Liver (tissue), 9 donors: ENCODE results near the gene CUBN. TPM values are rescaled to one million over a fixed set of nuclear protein-coding genes. Genes with fewer than 3 reads are reported as not detected.

ENCODE experiments used
- DNase-seq: peaks from one replicate; pipeline ENCODE4 v3.0.0-alpha.2; 2017; ENCODE audit warnings: low spot score
- H3K27ac ChIP-seq, 2 donors: one replicate each; pipeline ENCODE4 v1.7.0; 2013; ENCODE audit warnings: inconsistent platforms in 2 of 2, low read length in 2 of 2, control low read depth in 1 of 2, low read depth in 1 of 2, mild to moderate bottlenecking in 1 of 2
- H3K27me3 ChIP-seq, 4 donors: one replicate each; pipeline versions ENCODE4 v1.6.1 to v1.7.0; 2013; ENCODE audit warnings: low read length in 3 of 4, inconsistent platforms in 1 of 4, mild to moderate bottlenecking in 1 of 4, moderate library complexity in 1 of 4; ENCODE audit not compliant: control insufficient read depth in 4 of 4, insufficient read depth in 4 of 4
- H3K36me3 ChIP-seq, 4 donors: one replicate each; pipeline versions ENCODE4 v1.6.1 to v1.7.0; 2013; ENCODE audit warnings: low read length in 3 of 4, mild to moderate bottlenecking in 3 of 4, low read depth in 1 of 4, moderate library complexity in 1 of 4; ENCODE audit not compliant: control insufficient read depth in 4 of 4, insufficient read depth in 3 of 4
- H3K4me1 ChIP-seq, 4 donors: one replicate each; pipeline versions ENCODE4 v1.6.1 to v1.7.0; 2013; ENCODE audit warnings: low read length in 3 of 4, mild to moderate bottlenecking in 3 of 4, moderate library complexity in 1 of 4; ENCODE audit not compliant: control insufficient read depth in 4 of 4, insufficient read depth in 4 of 4
- H3K4me3 ChIP-seq, 3 donors: one replicate each; pipeline versions ENCODE4 v1.6.1 to v1.7.0; 2013; ENCODE audit warnings: low read length in 3 of 3, control low read depth in 1 of 3, low read depth in 1 of 3, mild to moderate bottlenecking in 1 of 3
- H3K9ac ChIP-seq, 2 donors: one replicate each; pipeline ENCODE4 v1.7.0; 2013; ENCODE audit warnings: low read length in 2 of 2, mild to moderate bottlenecking in 2 of 2, moderate library complexity in 2 of 2, control low read depth in 1 of 2, low read depth in 1 of 2
- H3K9me3 ChIP-seq, 4 donors: one replicate each; pipeline versions ENCODE4 v1.6.1 to v1.7.0; 2013; ENCODE audit warnings: low read length in 3 of 4; ENCODE audit not compliant: control insufficient read depth in 4 of 4
- EGR1 ChIP-seq, 2 donors: IDR thresholded peaks; 2 replicates each; pipeline ENCODE4 v1.6.1; 2016 to 2018; ENCODE audit warnings: antibody characterized with exemption in 2 of 2, low read depth in 2 of 2
- FOXA1 ChIP-seq: IDR thresholded peaks from 2 replicates; pipeline ENCODE4 v1.6.1; 2016; ENCODE audit warnings: antibody characterized with exemption
- FOXA2 ChIP-seq: IDR thresholded peaks from 2 replicates; pipeline ENCODE4 v1.6.1; 2016; ENCODE audit warnings: antibody characterized with exemption
- GABPA ChIP-seq, 2 donors: IDR thresholded peaks in 1 of 2; conservative IDR thresholded peaks in 1 of 2; 2 replicates each; pipeline ENCODE4 v1.6.1; 2016; ENCODE audit warnings: antibody characterized with exemption in 2 of 2, mild to moderate bottlenecking in 1 of 2, moderate library complexity in 1 of 2
- HNF4G ChIP-seq: IDR thresholded peaks from 2 replicates; pipeline ENCODE4 v1.6.1; 2016; ENCODE audit warnings: antibody characterized with exemption
- NR2F2 ChIP-seq: IDR thresholded peaks from 2 replicates; pipeline ENCODE4 v1.6.1; 2016; ENCODE audit warnings: antibody characterized with exemption
- RAD21 ChIP-seq, 2 donors: IDR thresholded peaks; 2 replicates each; pipeline ENCODE4 v1.6.1; 2016; ENCODE audit warnings: antibody characterized with exemption in 2 of 2, mild to moderate bottlenecking in 2 of 2
- RXRA ChIP-seq, 2 donors: IDR thresholded peaks; 2 replicates each; pipeline ENCODE4 v1.6.1; 2017 to 2018; ENCODE audit warnings: antibody characterized with exemption in 2 of 2, mild to moderate bottlenecking in 1 of 2
- TAF1 ChIP-seq: conservative IDR thresholded peaks from 2 replicates; pipeline ENCODE4 v1.6.1; 2016; ENCODE audit warnings: antibody characterized with exemption, mild to moderate bottlenecking
- YY1 ChIP-seq: IDR thresholded peaks from 2 replicates; pipeline ENCODE4 v1.6.1; 2016; ENCODE audit warnings: antibody characterized with exemption, mild to moderate bottlenecking
- WGBS: extraction: QIAGEN DNeasy Blood & Tissue Kit; methylation state at CpG from one replicate; pipeline ENCODE4 v1.1.7; 2013; 5-methylcytosine and 5-hydroxymethylcytosine counted together
- polyA plus RNA-seq, 2 donors: library from polyadenylated mRNA; stranded (reverse) in 1 of 2; unstranded in 1 of 2; fragments of 200-250 nt in 1 of 2; fragments of >200 nt in 1 of 2; fragmentation: Nextera tagmentation in 1 of 2; extraction: Ambion mirVana in 1 of 2; gene quantifications; one replicate each; pipeline versions ENCODE4 v1.2.1 to v1.2.3, GENCODE V29; 2013 to 2015
- total RNA-seq, 2 donors: library from RNA; depleted of rRNA; stranded (reverse); fragments of >200 nt; gene quantifications; one replicate each; pipeline ENCODE4 v1.2.3, GENCODE V29; 2014
- TF ChIP-seq, protein P1 (sequence below): IDR thresholded peaks from 2 replicates; pipeline ENCODE4 v1.6.1; 2016; ENCODE audit warnings: antibody characterized with exemption
- TF ChIP-seq, protein P2 (sequence below): IDR thresholded peaks from 2 replicates; pipeline ENCODE4 v1.6.1; 2016; ENCODE audit warnings: antibody characterized with exemption
- TF ChIP-seq, protein P3 (sequence below): IDR thresholded peaks from 2 replicates; pipeline ENCODE4 v1.6.1; 2016; ENCODE audit warnings: antibody characterized with exemption
- TF ChIP-seq, protein P4 (sequence below): IDR thresholded peaks from 2 replicates; pipeline ENCODE4 v1.6.1; 2016; ENCODE audit warnings: antibody characterized with exemption, mild to moderate bottlenecking
- TF ChIP-seq, protein P5 (sequence below): fragments of 150-350 bp; IDR thresholded peaks from 2 replicates; pipeline ENCODE4 v1.5.1; 2017; ENCODE audit warnings: improper control_type of control experiment, low read depth, low read length; ENCODE audit not compliant: missing input control
- donor health status: healthy.
- donor health status: healthy.
- donor health status: healthy.
- donor health status: healthy.
- donor health status: healthy.

CUBN gene
- total and polyA plus RNA-seq, 4 donors: 0.01 to 0.67 (median 0.30) TPM

DNA sequence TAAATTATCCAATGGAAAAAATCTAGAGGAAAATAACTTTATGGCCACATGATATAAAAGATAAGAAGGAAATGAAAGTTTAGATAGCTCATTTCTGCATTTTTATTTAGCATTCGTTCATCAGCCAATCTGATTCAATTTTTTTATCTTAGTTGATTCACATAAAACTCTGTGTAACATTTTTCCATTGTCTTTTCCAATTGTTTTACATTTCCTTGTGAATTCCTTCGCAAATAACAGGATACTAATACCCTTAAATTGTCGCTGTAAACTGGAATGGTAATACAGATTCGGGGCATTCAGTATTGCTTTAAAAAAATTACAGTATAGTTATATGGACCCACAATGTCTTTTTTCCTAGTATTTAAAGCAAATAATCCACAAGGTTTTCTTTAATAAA lies 136.4 kb downstream of the CUBN start:
- H3K9ac ChIP-seq: no peak overlapping the region
- peak overlapping the region in 1 of 2 donors; percentile 19 for H3K27ac ChIP-seq

DNA sequence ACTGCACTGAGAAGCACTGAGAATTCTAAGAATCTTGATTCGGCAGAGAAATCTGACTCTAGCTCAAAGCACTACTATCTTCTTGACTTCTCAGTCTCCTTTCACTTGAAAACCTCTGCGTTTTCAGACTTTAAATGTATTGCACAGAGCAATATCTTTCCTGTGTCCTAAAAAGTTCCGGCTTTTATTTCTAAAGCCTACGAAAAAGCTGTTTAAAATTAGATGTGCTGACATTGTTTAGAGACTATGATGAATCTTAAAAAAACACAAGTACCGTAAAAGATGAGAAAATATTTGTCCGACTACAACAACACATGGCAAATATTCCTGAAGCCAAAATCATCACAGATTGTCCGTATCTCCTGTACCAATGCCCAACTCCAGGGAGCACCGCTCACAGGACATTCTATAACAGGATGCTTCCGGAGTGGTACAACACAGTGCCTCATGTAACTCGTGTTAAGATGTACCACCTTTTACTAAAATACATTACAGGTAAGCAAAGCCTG lies 136.9 kb downstream of the CUBN start:
- Histone ChIP-seq H3K36me3 (no peaks in the 10 kb centered on the region), H3K9ac (no peak overlapping the region), H3K27me3 (no peaks in the 10 kb centered on the region), H3K9me3 (no peaks in the 10 kb centered on the region), H3K4me3 (no peak overlapping the region), H3K27ac (peak overlapping the region in 1 of 2 donors; percentile 19), H3K4me1 (peaks cover 0 to 2% (median 0%) of the 10 kb centered on the region in 4 donors)
- TF ChIP-seq RAD21 (IDR thresholded peaks at IDR 0.05) (peak in 1 of 2 donors; percentile 2), FOXA1 (no peak)
- TF ChIP-seq, protein P1, sequence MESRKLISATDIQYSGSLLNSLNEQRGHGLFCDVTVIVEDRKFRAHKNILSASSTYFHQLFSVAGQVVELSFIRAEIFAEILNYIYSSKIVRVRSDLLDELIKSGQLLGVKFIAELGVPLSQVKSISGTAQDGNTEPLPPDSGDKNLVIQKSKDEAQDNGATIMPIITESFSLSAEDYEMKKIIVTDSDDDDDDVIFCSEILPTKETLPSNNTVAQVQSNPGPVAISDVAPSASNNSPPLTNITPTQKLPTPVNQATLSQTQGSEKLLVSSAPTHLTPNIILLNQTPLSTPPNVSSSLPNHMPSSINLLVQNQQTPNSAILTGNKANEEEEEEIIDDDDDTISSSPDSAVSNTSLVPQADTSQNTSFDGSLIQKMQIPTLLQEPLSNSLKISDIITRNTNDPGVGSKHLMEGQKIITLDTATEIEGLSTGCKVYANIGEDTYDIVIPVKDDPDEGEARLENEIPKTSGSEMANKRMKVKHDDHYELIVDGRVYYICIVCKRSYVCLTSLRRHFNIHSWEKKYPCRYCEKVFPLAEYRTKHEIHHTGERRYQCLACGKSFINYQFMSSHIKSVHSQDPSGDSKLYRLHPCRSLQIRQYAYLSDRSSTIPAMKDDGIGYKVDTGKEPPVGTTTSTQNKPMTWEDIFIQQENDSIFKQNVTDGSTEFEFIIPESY: no peak
- TF ChIP-seq, protein P2, sequence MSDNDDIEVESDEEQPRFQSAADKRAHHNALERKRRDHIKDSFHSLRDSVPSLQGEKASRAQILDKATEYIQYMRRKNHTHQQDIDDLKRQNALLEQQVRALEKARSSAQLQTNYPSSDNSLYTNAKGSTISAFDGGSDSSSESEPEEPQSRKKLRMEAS: no peak
- WGBS: 63% methylated on average over 10 of the region's 10 CpGs
- DNase-seq: no peak

More for the DNA sequence above, 136.4 kb downstream of the CUBN start:
- H3K36me3 ChIP-seq: no peaks in the 10 kb centered on the region
- 74% methylated on average over 4 of the region's 4 CpGs for WGBS
- TF ChIP-seq, protein P2: no peak
- no peak for TF ChIP-seq FOXA1
- TF ChIP-seq, protein P3, sequence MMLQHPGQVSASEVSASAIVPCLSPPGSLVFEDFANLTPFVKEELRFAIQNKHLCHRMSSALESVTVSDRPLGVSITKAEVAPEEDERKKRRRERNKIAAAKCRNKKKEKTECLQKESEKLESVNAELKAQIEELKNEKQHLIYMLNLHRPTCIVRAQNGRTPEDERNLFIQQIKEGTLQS: no peak
- TF ChIP-seq FOXA2: no peak
- TF ChIP-seq, protein P4, sequence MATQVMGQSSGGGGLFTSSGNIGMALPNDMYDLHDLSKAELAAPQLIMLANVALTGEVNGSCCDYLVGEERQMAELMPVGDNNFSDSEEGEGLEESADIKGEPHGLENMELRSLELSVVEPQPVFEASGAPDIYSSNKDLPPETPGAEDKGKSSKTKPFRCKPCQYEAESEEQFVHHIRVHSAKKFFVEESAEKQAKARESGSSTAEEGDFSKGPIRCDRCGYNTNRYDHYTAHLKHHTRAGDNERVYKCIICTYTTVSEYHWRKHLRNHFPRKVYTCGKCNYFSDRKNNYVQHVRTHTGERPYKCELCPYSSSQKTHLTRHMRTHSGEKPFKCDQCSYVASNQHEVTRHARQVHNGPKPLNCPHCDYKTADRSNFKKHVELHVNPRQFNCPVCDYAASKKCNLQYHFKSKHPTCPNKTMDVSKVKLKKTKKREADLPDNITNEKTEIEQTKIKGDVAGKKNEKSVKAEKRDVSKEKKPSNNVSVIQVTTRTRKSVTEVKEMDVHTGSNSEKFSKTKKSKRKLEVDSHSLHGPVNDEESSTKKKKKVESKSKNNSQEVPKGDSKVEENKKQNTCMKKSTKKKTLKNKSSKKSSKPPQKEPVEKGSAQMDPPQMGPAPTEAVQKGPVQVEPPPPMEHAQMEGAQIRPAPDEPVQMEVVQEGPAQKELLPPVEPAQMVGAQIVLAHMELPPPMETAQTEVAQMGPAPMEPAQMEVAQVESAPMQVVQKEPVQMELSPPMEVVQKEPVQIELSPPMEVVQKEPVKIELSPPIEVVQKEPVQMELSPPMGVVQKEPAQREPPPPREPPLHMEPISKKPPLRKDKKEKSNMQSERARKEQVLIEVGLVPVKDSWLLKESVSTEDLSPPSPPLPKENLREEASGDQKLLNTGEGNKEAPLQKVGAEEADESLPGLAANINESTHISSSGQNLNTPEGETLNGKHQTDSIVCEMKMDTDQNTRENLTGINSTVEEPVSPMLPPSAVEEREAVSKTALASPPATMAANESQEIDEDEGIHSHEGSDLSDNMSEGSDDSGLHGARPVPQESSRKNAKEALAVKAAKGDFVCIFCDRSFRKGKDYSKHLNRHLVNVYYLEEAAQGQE: no peak
- TF ChIP-seq NR2F2: no peak
- TF ChIP-seq RXRA (IDR thresholded peaks at IDR 0.05): no peak
- H3K4me3 ChIP-seq: no peak overlapping the region
- DNase-seq: no peak
- no peaks in the 10 kb centered on the region for H3K9me3 ChIP-seq
- no peaks in the 10 kb centered on the region for H3K27me3 ChIP-seq
- peaks cover 0 to 2% (median 0%) of the 10 kb centered on the region in 4 donors for H3K4me1 ChIP-seq

DNA sequence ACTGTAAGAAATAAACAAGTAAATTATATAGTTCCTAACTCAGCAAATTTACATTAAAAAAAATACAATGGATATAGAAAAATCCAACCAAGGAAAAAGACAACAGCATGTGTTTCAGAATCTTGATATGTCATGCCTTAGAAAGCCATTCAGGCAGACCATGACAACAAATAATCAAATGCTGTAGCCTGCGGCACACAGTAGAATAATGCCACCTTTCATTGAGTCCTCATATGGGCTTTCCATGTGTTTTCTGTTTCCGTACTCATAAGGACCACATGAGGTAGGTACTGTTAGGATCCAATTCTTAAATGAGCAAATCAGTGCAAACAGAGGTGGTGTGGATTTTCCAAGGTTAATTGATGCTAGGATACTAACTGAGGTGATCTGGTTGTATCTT lies 138.6 kb downstream of the CUBN start:
- Histone ChIP-seq H3K4me3 (no peak overlapping the region), H3K9me3 (no peaks in the 10 kb centered on the region), H3K36me3 (no peaks in the 10 kb centered on the region), H3K27ac (no peak overlapping the region), H3K9ac (no peak overlapping the region), H3K27me3 (no peaks in the 10 kb centered on the region), H3K4me1 (no peaks in the 10 kb centered on the region)
- WGBS: 91% methylated on average over 2 of the region's 2 CpGs
- TF ChIP-seq GABPA (IDR thresholded peaks at IDR 0.05 in 1 of 2, conservative IDR thresholded peaks at IDR 0.05 in 1 of 2): no peak
- TF ChIP-seq, protein P2: no peak
- TF ChIP-seq TAF1: no peak
- TF ChIP-seq RAD21 (IDR thresholded peaks at IDR 0.05): no peak
- no peak for TF ChIP-seq YY1
- TF ChIP-seq, protein P5, sequence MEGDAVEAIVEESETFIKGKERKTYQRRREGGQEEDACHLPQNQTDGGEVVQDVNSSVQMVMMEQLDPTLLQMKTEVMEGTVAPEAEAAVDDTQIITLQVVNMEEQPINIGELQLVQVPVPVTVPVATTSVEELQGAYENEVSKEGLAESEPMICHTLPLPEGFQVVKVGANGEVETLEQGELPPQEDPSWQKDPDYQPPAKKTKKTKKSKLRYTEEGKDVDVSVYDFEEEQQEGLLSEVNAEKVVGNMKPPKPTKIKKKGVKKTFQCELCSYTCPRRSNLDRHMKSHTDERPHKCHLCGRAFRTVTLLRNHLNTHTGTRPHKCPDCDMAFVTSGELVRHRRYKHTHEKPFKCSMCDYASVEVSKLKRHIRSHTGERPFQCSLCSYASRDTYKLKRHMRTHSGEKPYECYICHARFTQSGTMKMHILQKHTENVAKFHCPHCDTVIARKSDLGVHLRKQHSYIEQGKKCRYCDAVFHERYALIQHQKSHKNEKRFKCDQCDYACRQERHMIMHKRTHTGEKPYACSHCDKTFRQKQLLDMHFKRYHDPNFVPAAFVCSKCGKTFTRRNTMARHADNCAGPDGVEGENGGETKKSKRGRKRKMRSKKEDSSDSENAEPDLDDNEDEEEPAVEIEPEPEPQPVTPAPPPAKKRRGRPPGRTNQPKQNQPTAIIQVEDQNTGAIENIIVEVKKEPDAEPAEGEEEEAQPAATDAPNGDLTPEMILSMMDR: no peak
- TF ChIP-seq HNF4G: no peak
- no peak for TF ChIP-seq NR2F2
- TF ChIP-seq EGR1 (IDR thresholded peaks at IDR 0.05; ENCODE audit: low read depth in 2 of 2): no peak
- TF ChIP-seq, protein P1: no peak
- no peak for TF ChIP-seq RXRA (IDR thresholded peaks at IDR 0.05)
- no peak for DNase-seq
